IMR-90 (cell line): Measurements from ENCODE around the gene ARNT2. TPM values are rescaled to one million over a fixed set of nuclear protein-coding genes. Genes with fewer than 3 reads are reported as not detected.

ENCODE experiments used
- ATAC-seq: fragments of 200-7000 bp; cut with Tn5 transposase; 2 replicates; pipeline ENCODE4 v1.9.1; 2020; ENCODE audit warnings: low read depth, mild to moderate bottlenecking, moderate library complexity
- BruUV-seq: library from RNA; stranded (reverse); fragments of 400-500 nt; replicated peaks from 2 replicates; lab custom pipeline; 2021; lab: Mats Ljungman, UMichigan
- CTCF ChIA-PET: fragments of 300-600 bp; formaldehyde crosslinking; extraction: SDS; loops from one replicate; lab custom pipeline; 2021; ENCODE audit warnings: antibody characterized with exemption; lab: Yijun Ruan, JAX
- POLR2A ChIA-PET: fragments of 300-600 bp; sonication (Branson Sonifier 250); formaldehyde crosslinking; loops from one replicate; lab custom pipeline; 2022; ENCODE audit warnings: antibody characterized with exemption; ENCODE audit not compliant: unreplicated experiment; lab: Charles Lee
- DNase-seq: peaks from one replicate; pipeline ENCODE4 v3.0.0; 2013
- H2AFZ ChIP-seq: replicated peaks from 2 replicates; pipeline ENCODE3; 2013; ENCODE audit warnings: low read length, mild to moderate bottlenecking; ENCODE audit not compliant: poor library complexity
- H2AK5ac ChIP-seq: 2 replicates; pipeline ENCODE4 v1.6.1; 2013; ENCODE audit warnings: low read depth, low read length, inconsistent platforms
- H2AK9ac ChIP-seq: replicated peaks from 2 replicates; pipeline ENCODE3; 2013; ENCODE audit warnings: mild to moderate bottlenecking, low read depth, low read length, moderate library complexity; ENCODE audit not compliant: poor library complexity
- H2BK120ac ChIP-seq: 2 replicates; pipeline ENCODE4 v1.6.1; 2013; ENCODE audit warnings: low read depth, low read length, inconsistent platforms
- H2BK15ac ChIP-seq: 3 replicates; pipeline ENCODE4 v1.6.1; 2013; ENCODE audit warnings: low read depth, low read length, inconsistent platforms
- H2BK20ac ChIP-seq: 2 replicates; pipeline ENCODE4 v1.6.1; 2013; ENCODE audit warnings: low read depth, mild to moderate bottlenecking, inconsistent platforms, low read length, moderate library complexity
- H2BK5ac ChIP-seq: 2 replicates; pipeline ENCODE4 v1.6.1; 2013; ENCODE audit warnings: mild to moderate bottlenecking, low read depth, low read length, inconsistent platforms; ENCODE audit not compliant: poor library complexity, severe bottlenecking
- H3K14ac ChIP-seq: replicated peaks from 2 replicates; pipeline ENCODE4 v1.6.1; 2013; ENCODE audit warnings: low read depth, low read length, inconsistent platforms
- H3K18ac ChIP-seq: 2 replicates; pipeline ENCODE4 v1.6.1; 2013; ENCODE audit warnings: low read depth, low read length, control low read depth
- H3K23ac ChIP-seq: 2 replicates; pipeline ENCODE4 v1.6.1; 2013; ENCODE audit warnings: low read depth, low read length, inconsistent platforms
- H3K27ac ChIP-seq: 2 replicates; pipeline ENCODE4 v1.5.1; 2013; ENCODE audit warnings: mild to moderate bottlenecking, control low read depth, low read length; ENCODE audit not compliant: insufficient read depth
- H3K27me3 ChIP-seq: 2 replicates; pipeline ENCODE4 v1.6.1; 2013; ENCODE audit warnings: low read length; ENCODE audit not compliant: control insufficient read depth, insufficient read depth
- H3K36me3 ChIP-seq: 2 replicates; pipeline ENCODE4 v1.6.1; 2013; ENCODE audit warnings: low read length, mixed read lengths; ENCODE audit not compliant: control insufficient read depth, insufficient read depth
- H3K4ac ChIP-seq: 2 replicates; pipeline ENCODE4 v1.6.1; 2013; ENCODE audit warnings: low read depth, low read length, inconsistent platforms
- H3K4me1 ChIP-seq: 2 replicates; pipeline ENCODE4 v1.6.1; 2013; ENCODE audit warnings: low read length, mixed read lengths; ENCODE audit not compliant: control insufficient read depth, insufficient read depth
- H3K4me2 ChIP-seq: 2 replicates; pipeline ENCODE4 v1.6.1; 2013; ENCODE audit warnings: low read depth, mild to moderate bottlenecking, control low read depth, low read length, moderate library complexity
- H3K4me3 ChIP-seq: 2 replicates; pipeline ENCODE4 v1.5.1; 2013; ENCODE audit warnings: low read depth, mild to moderate bottlenecking, control low read depth, low read length, moderate library complexity; ENCODE audit not compliant: insufficient read depth
- H3K56ac ChIP-seq: 2 replicates; pipeline ENCODE4 v1.6.1; 2013; ENCODE audit warnings: low read length, inconsistent platforms; ENCODE audit not compliant: insufficient read depth; ENCODE audit errors: extremely low read depth
- H3K79me1 ChIP-seq, 2 experiments: 2 replicates each; pipeline ENCODE4 v1.6.1; 2013; ENCODE audit warnings: low read length in 2 of 2, inconsistent platforms in 1 of 2, low read depth in 1 of 2
- H3K9ac ChIP-seq: 2 replicates; pipeline ENCODE4 v1.6.1; 2013; ENCODE audit warnings: low read depth, low read length, control low read depth
- H3K9me1 ChIP-seq: 2 replicates; pipeline ENCODE4 v1.6.1; 2013; ENCODE audit warnings: low read length, inconsistent platforms; ENCODE audit not compliant: insufficient read depth
- H3K9me3 ChIP-seq: 2 replicates; pipeline ENCODE4 v1.6.1; 2013; ENCODE audit warnings: low read length; ENCODE audit not compliant: control insufficient read depth, insufficient read depth
- H4K20me1 ChIP-seq: 2 replicates; pipeline ENCODE4 v1.6.1; 2013; ENCODE audit warnings: low read length, inconsistent platforms; ENCODE audit not compliant: insufficient read depth
- H4K5ac ChIP-seq: 2 replicates; pipeline ENCODE4 v1.6.1; 2013; ENCODE audit warnings: mild to moderate bottlenecking, low read depth, low read length, control low read depth
- H4K8ac ChIP-seq, 2 experiments: 2 replicates each; pipeline ENCODE4 v1.6.1; 2013; ENCODE audit warnings: low read depth in 2 of 2, low read length in 2 of 2, control low read depth in 1 of 2, inconsistent platforms in 1 of 2
- H4K91ac ChIP-seq: 2 replicates; pipeline ENCODE4 v1.6.1; 2013; ENCODE audit warnings: low read depth, low read length, inconsistent platforms; ENCODE audit not compliant: insufficient read depth
- BHLHE40 ChIP-seq: fragments of 150-350 bp; IDR thresholded peaks from 2 replicates; pipeline ENCODE4 v1.6.1; 2016; ENCODE audit warnings: mild to moderate bottlenecking, low read depth, low read length
- CEBPB ChIP-seq: IDR thresholded peaks from 2 replicates; pipeline ENCODE4 v1.6.1; 2012; ENCODE audit warnings: low read depth, low read length, improper control_type of control experiment
- CHD1 ChIP-seq: IDR thresholded peaks from 2 replicates; pipeline ENCODE4 v1.6.1; 2012; ENCODE audit warnings: low read depth, low read length, improper control_type of control experiment
- FOS ChIP-seq: fragments of 150-350 bp; IDR thresholded peaks from 2 replicates; pipeline ENCODE4 v1.6.1; 2016; ENCODE audit warnings: low read depth, low read length
- MAFK ChIP-seq: IDR thresholded peaks from 2 replicates; pipeline ENCODE4 v1.6.1; 2012; ENCODE audit warnings: low read depth, low read length, improper control_type of control experiment
- MXI1 ChIP-seq: IDR thresholded peaks from 2 replicates; pipeline ENCODE4 v1.6.1; 2012; ENCODE audit warnings: low read depth, mild to moderate bottlenecking, low read length, moderate library complexity, borderline replicate concordance
- NFE2L2 ChIP-seq: fragments of 150-350 bp; IDR thresholded peaks from 2 replicates; pipeline ENCODE4 v1.6.1; 2016; ENCODE audit warnings: low read depth, mild to moderate bottlenecking, low read length
- POLR2A ChIP-seq: IDR thresholded peaks from 2 replicates; pipeline ENCODE4 v1.6.1; 2012; ENCODE audit warnings: mild to moderate bottlenecking, low read depth, low read length
- RAD21 ChIP-seq: IDR thresholded peaks from 2 replicates; pipeline ENCODE4 v1.6.1; 2012; ENCODE audit warnings: low read length, improper control_type of control experiment
- RCOR1 ChIP-seq: IDR thresholded peaks from 2 replicates; pipeline ENCODE4 v1.6.1; 2012; ENCODE audit warnings: mild to moderate bottlenecking, low read length, improper control_type of control experiment; ENCODE audit not compliant: insufficient replicate concordance
- RFX5 ChIP-seq: IDR thresholded peaks from 2 replicates; pipeline ENCODE4 v1.8.0; 2012; ENCODE audit warnings: low read depth, mild to moderate bottlenecking, low read length, moderate library complexity
- SMC3 ChIP-seq: fragments of 150-350 bp; IDR thresholded peaks from 2 replicates; pipeline ENCODE4 v1.6.1; 2016; ENCODE audit warnings: low read depth, mild to moderate bottlenecking, antibody characterized with exemption, low read length, moderate library complexity
- WGBS, 2 experiments: methylation state at CpG; one replicate each; pipeline versions ENCODE4 v1.1.5 to v1.1.7; 2013; ENCODE audit warnings: missing lambda C conversion rate in 2 of 2; ENCODE audit not compliant: insufficient read length in 1 of 2; ENCODE audit errors: extremely low coverage in 2 of 2; 5-methylcytosine and 5-hydroxymethylcytosine counted together
- dilution Hi-C: fragments of 300-500 bp; cut with HindIII; formaldehyde crosslinking; loops from one replicate; pipeline ENCODE4 v1.14.3; 2018; ENCODE audit warnings: low sequenced_read_pairs; ENCODE audit not compliant: unreplicated experiment
- in situ Hi-C: fragments of 300-500 bp; cut with MboI; formaldehyde crosslinking; loops from 3 replicates; pipeline ENCODE4 v1.14.3; 2019; ENCODE audit warnings: low sequenced_read_pairs, inconsistent platforms, mixed read lengths
- intact Hi-C: fragments of 100-400 bp; cut with micrococcal nuclease; formaldehyde crosslinking; loops from 2 replicates; pipeline ENCODE4 v1.10.0; 2022
- polyA plus RNA-seq, 3 experiments: library from polyadenylated mRNA; depleted of rRNA; stranded (reverse); fragments of >200 nt; gene quantifications; 2 replicates each; pipeline ENCODE4 v1.2.3, GENCODE V29; 2012; ENCODE audit warnings: low replicate concordance in 1 of 3
- total RNA-seq: library from RNA; depleted of rRNA; stranded (reverse); fragments of >200 nt; gene quantifications from 2 replicates; pipeline ENCODE4 v1.2.3, GENCODE V29; 2012
- TF ChIP-seq, protein P1 (sequence below): fragments of 150-350 bp; IDR thresholded peaks from 2 replicates; pipeline ENCODE4 v1.6.1; 2016; ENCODE audit warnings: low read depth, mild to moderate bottlenecking, low read length, moderate library complexity, borderline replicate concordance
- TF ChIP-seq, protein P2 (sequence below): fragments of 150-350 bp; IDR thresholded peaks from 2 replicates; pipeline ENCODE4 v1.6.1; 2017; ENCODE audit warnings: mild to moderate bottlenecking, antibody characterized with exemption, low read length, low read depth

ARNT2 gene
- total and polyA plus RNA-seq, 2 of the 4 experiments (the other 2 are of a cell fraction) = 18.2 to 19.0 TPM

- peak overlapping the region; percentile 99; the same call in 1 of the 2 replicates for H3K27ac ChIP-seq
- dilution Hi-C loops = no loop called here
- H4K91ac ChIP-seq = peak overlapping the region; percentile 98
- intact Hi-C loops = loop anchor here (2.0 to 10.0 kb wide), 2 partner anchors 65 to 289 kb away; partner anchors contain the start of gene CEMIP
- H3K27me3 ChIP-seq = no peaks in the 10 kb centered on the region
- H3K14ac ChIP-seq = peak overlapping the region; percentile 92
- H2BK15ac ChIP-seq = peak overlapping the region; percentile 95
- WGBS, 2 experiments = 100% methylated on average over 1 of the region's 5 CpGs; no CpG with 5 or more reads in 1 of the 2 experiments
- peak overlapping the region; percentile 99 for H2BK120ac ChIP-seq
- peak overlapping the region; percentile 93 for H2AK5ac ChIP-seq
- peak overlapping the region; percentile 65 for H2AK9ac ChIP-seq
- peaks cover 59% of the 10 kb centered on the region for H3K9me1 ChIP-seq
- H3K4me1 ChIP-seq = peaks cover 62% of the 10 kb centered on the region
- H3K9me3 ChIP-seq = no peaks in the 10 kb centered on the region
- ATAC-seq (no peak), DNase-seq (no peak)
- peak overlapping the region; percentile 95 for H3K18ac ChIP-seq
- BruUV-seq = no TSS peak
- no peaks in the 10 kb centered on the region for H4K20me1 ChIP-seq
- peak overlapping the region; percentile 99 for H3K4ac ChIP-seq
- in situ Hi-C loops = no loop called here
- H3K56ac ChIP-seq = peak overlapping the region; percentile 73; the same call in 1 of the 2 replicates
- H3K4me2 ChIP-seq = no peak overlapping the region
- peaks cover 41 to 60% of the 10 kb centered on the region in 2 experiments; a peak in 3 of 4 replicates for H3K79me1 ChIP-seq
- no peak overlapping the region for H2AFZ ChIP-seq
- H3K23ac ChIP-seq = peak overlapping the region; percentile 95
- H2BK5ac ChIP-seq = peak overlapping the region; percentile 99
- CTCF ChIA-PET = no interaction called here
- H4K8ac ChIP-seq = peak overlapping the region; percentile 86 to 92; a peak in 3 of 4 replicates
- H3K9ac ChIP-seq = peak overlapping the region; percentile 62
- TF ChIP-seq SMC3 (no peak), RCOR1 (no peak), POLR2A (no peak), RFX5 (no peak), FOS (no peak), CHD1 (no peak), RAD21 (no peak), CEBPB (no peak), NFE2L2 (no peak), BHLHE40 (no peak), MAFK (no peak), MXI1 (no peak)
- TF ChIP-seq, protein P1, sequence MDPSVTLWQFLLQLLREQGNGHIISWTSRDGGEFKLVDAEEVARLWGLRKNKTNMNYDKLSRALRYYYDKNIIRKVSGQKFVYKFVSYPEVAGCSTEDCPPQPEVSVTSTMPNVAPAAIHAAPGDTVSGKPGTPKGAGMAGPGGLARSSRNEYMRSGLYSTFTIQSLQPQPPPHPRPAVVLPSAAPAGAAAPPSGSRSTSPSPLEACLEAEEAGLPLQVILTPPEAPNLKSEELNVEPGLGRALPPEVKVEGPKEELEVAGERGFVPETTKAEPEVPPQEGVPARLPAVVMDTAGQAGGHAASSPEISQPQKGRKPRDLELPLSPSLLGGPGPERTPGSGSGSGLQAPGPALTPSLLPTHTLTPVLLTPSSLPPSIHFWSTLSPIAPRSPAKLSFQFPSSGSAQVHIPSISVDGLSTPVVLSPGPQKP = no peak
- TF ChIP-seq, protein P2, sequence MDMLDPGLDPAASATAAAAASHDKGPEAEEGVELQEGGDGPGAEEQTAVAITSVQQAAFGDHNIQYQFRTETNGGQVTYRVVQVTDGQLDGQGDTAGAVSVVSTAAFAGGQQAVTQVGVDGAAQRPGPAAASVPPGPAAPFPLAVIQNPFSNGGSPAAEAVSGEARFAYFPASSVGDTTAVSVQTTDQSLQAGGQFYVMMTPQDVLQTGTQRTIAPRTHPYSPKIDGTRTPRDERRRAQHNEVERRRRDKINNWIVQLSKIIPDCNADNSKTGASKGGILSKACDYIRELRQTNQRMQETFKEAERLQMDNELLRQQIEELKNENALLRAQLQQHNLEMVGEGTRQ = no peak
- peak overlapping the region; percentile 99 for H2BK20ac ChIP-seq
- H3K4me3 ChIP-seq = no peak overlapping the region
- POLR2A ChIA-PET = no interaction called here
- H3K36me3 ChIP-seq = no peaks in the 10 kb centered on the region
- H4K5ac ChIP-seq = peak overlapping the region; percentile 78
Observed at GRCh38 chr15:80485370-80486164, 81.4 kb downstream of the ARNT2 start.
